ENCODE measurements around the gene ALK.

The ALK gene

DNA sequence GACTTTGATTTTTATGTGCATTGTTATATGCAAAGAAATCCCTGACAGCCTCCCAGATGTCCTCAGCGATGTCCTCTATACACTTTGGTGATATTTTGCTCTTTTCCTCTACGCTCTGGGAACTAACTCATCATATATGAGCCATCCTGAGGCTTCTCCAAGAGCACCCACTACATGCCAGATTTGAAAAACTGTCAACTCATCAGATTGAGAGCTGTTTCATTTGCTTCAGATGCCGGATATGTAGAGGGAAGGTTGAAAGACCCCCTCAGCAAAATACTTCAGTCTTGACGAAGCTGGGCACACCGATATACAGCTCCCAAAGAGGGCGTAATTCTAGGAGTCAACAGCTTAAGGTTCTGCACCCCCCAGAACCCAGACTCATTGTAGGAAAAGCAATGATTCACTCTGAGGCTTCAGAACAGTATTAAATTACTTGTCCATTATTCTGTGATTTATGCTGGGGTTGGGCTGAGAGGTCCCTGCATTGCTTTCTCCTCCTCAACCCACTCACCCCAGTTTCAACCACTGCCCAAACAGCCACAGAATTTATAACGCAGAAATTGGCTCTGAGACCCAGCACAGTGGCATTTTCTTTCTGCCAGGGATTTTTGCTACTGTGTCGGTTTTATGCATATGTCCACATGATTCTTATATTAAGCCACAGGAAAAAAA, 341.8 kb downstream of the ALK start:
- peak; percentile 38 for DNase-seq (ENCODE audit: low read depth, low spot score)

GRCh38 chr2:29578084-29578598, 343.2 kb downstream of the ALK start:
- DNase-seq (ENCODE audit: low read depth, low spot score), result no peak

GRCh38 chr2:29576231-29576630, 345.2 kb downstream of the ALK start:
- no peak for DNase-seq (ENCODE audit: low read depth, low spot score)

- no peak for DNase-seq (ENCODE audit: low read depth, low spot score)
Observed at GRCh38 chr2:29575370-29575890, 346.0 kb downstream of the ALK start.

DNA sequence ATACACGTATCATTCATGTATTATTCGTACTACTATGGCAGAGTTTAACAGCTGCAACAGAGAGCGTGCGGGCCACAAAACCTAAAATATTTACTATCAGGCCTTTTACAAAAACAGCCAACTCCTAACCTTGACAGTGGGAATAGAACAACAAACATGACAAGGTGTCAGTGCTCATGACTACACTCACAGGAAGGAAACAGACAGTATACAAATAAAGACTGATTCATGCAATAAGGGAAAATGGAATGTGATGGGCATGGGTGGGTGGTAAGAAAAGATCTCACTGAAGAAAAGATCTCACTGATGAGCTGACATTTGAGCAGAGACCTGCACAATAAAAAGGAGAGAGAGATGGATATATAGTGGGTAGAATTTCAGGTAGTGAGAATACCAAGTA, 347.8 kb downstream of the ALK start:
- DNase-seq (ENCODE audit: low read depth, low spot score), result no peak

- no peak for DNase-seq (ENCODE audit: low read depth, low spot score)
Observed at GRCh38 chr2:29573147-29573546, 348.2 kb downstream of the ALK start.

DNA sequence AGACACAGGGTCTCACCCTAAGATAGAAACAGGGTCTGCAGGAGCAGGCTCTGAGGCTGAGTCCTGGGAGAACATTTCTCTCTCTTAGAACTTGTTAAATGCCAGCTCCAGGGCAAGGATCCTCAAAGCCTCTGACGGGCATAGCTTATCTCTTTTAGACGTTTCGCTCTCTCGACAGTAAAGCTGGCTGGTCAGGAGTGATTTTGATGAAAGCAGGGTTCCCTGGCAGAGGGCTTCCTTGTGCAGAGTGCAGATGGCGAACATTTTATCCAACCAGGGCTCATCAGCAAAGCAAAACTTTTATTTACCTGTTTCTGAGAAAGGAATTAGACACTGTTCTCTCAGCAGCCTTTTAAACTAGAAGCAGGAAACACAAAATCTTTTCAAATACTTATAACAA, 350.8 kb downstream of the ALK start:
- DNase-seq (ENCODE audit: low read depth, low spot score), result no peak

DNA sequence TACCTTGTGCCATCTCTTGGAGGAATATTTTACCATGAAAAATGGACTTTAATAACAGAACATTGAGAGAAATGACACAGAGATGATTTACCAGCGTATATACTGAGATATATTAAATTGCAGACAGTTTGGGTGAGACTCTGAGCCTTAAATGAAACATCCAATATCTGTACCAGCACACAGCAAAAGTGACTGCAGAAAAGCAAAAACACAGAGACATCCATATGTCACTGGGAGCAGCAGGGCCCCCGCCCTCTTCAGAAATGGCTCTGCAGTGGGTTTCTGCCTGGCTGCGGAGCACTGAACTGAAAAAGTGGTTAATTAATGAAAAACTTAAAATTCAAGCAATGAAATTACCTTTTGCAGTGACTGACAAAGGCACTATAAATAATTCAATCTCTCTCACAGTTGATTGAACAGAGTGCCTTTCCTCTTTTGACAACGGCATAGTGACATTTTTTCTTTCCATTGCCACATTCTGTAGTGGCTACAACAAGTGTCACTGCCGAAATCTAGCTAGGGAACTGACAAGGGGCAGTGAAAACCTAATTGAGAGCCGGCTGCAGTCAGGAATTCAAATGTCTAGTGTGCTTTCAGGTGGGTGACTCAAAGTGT, 353.4 kb downstream of the ALK start:
- no peak for DNase-seq (ENCODE audit: low read depth, low spot score)

- no peak for DNase-seq (ENCODE audit: low read depth, low spot score)
Observed at GRCh38 chr2:29563697-29564096, 357.7 kb downstream of the ALK start.

DNA sequence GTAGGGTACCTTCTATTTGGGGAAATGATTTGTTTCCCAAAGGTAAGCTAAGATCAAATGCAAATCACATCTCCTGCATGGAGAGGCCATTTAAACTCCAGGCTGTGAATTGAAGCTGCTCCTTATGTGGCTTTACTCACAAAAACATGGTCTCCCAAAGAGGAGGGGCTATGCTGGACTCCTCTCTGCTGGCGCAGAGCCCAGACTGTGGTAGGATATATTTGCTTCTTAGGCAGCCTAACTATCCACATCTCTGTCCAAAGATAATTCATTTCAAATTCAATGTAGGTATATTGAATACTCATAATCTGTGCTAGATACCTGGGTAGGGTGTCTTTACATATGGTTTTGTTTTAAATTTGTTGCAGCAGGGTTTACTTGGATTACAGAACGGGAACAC, 358.5 kb downstream of the ALK start:
- DNase-seq (ENCODE audit: low read depth, low spot score), result peak; percentile 80

DNA sequence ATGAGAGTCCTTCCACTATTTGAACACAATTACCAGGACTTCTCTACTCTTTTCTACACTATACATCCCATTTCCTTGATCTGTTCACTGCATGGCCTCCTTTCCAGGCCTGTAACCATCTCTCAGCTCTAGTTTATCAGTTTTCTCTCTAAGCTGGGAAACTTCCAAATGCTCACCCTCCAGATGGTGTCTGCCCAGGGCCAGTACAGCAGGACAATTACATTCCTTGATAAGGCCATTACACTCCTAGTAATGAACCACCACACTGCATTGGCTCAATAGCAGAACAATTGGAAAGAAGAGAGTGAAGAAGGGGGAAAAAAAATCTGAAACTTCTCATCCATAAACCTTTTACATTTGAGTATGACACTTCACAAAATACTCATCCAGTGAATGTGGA, 359.1 kb downstream of the ALK start:
- DNase-seq (ENCODE audit: low read depth, low spot score), result no peak

DNA sequence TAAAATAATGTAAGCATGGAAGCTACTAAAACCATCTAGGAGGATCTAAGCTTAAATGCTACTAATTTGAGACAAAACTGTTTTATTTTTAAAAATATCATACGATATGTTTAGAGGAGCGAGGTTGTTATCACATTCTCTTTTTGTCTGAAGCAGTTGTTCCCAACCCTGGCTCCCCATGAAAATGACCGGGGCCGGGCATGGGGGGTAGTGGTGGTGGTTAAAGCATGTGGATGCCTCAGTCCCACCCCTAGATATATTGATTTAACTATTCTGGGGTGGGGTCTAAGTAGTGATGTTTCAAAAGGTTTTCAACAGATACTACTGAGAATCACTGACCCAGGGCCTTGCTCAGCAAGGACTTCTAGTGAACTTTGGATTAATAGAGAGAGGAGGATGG, 359.8 kb downstream of the ALK start:
- no peak for DNase-seq (ENCODE audit: low read depth, low spot score)

- DNase-seq (ENCODE audit: low read depth, low spot score), result no peak
Observed at GRCh38 chr2:29561181-29561580, 360.2 kb downstream of the ALK start.

- no peak for DNase-seq (ENCODE audit: low read depth, low spot score)
Observed at GRCh38 chr2:29560566-29560965, 360.8 kb downstream of the ALK start.

- no peak for DNase-seq (ENCODE audit: low read depth, low spot score)
Observed at GRCh38 chr2:29560030-29560429, 361.4 kb downstream of the ALK start.

- DNase-seq (ENCODE audit: low read depth, low spot score), result no peak
Observed at GRCh38 chr2:29559578-29559977, 361.8 kb downstream of the ALK start.

DNA sequence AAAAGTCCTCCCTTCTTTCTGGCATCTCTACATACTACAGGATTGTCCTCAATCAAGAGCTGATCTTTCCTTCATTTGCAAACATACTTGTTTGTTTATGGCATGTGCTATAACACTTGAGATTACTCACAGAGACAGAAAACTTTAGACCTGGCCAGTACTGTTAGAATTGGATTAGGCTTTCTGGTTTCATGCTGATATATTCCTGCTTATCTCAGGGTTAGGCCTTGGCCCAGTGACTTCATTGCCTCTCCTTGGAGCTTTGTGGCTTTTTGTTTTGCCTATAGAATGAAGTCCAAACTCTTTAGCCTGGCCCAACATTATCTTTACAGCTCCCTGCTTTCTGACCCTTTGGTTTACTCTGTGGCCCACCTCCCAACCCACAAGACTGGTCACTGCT, 363.3 kb downstream of the ALK start:
- DNase-seq (ENCODE audit: low read depth, low spot score), result no peak

DNA sequence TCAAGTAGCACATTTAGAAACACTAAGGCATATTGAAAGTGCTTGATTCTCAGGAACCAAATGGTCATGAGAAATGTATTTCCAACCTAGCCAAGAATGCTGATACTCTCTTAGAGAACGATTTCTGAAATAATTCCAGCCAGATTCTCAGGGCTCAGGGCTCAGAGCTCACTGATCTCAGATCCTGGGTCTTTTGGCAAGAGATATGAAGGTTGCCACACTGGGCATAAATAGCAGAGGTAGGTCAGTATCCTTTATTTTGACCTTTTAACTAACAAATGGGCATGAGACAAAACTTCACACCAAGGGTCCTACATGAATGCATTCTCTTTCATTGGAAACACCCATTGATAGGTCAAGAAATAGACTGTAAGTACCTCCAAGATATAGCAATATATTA, 364.1 kb downstream of the ALK start:
- DNase-seq (ENCODE audit: low read depth, low spot score), result no peak

DNA sequence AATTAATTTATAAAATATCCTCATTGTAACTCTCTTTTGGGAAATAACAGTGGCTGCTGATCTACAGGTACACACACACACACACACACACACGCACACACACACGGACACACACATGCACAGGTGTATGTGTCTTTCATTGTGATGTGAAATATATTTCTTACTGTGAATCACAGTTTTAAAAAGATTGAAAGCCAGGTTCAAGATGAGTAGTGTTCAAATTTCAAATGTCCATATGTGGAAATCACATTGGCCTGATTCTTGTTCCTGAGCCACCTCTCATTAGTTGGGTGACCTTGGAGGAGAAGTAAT, 372.4 kb downstream of the ALK start:
- no peak for DNase-seq (ENCODE audit: low read depth, low spot score)

DNA sequence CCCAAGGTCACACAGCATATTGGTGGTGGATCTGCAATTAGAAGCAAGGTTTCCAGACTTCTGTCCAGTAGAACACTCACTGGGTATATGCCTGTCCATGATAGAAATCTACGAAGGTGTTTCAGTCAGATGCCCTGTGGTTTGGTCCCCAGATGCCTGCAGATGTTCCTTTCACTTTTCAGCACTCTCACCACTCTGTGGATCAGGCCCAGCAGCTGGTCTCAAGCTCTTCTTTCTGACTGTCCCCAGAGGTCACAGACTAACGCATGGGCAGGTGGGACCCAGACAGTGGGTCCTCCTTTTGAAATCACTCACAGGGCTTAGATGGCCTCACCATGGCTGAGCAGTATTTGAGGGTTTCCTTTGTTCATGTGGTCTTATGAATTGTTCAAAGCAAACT, 376.5 kb downstream of the ALK start:
- DNase-seq (ENCODE audit: low read depth, low spot score), result no peak

GRCh38 chr2:29544031-29544430, 377.4 kb downstream of the ALK start:
- DNase-seq (ENCODE audit: low read depth, low spot score), result no peak

- DNase-seq (ENCODE audit: low read depth, low spot score), result no peak
Observed at GRCh38 chr2:29535188-29535587, 386.2 kb downstream of the ALK start.

DNA sequence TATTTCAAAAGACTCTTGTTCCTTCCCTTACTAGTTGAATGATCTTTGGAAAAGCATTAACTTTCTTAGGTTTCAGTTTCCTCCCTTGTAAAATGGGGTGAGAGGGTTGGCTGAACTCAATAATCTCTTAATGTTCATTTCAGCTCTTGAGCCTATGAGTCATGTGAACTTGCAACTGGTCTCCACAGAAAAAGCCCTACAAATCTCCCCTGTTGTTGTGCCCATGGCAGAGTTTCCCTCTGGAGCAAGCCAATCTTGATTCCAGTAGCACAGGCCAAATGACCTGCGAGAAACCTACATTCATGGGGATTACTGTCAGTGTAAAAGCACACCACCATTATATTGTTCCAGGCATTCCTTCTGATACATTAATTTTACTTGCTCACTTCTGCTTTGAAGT, 388.9 kb downstream of the ALK start:
- peak; percentile 56 for DNase-seq (ENCODE audit: low read depth, low spot score)

- DNase-seq (ENCODE audit: low read depth, low spot score), result no peak
Observed at GRCh38 chr2:29531626-29532025, 389.8 kb downstream of the ALK start.
